OCI-M1 (cell line): ENCODE results near the gene GUK1.
"Not testable (repeated sequence)": the region's sequence is repeated elsewhere in the genome, so short reads cannot be mapped to it uniquely, and the experiment has no call there.

Experiments
- DNase-seq: peaks from one replicate; lab custom pipeline; 2025; lab: John Stamatoyannopoulos, UW

GUK1 gene

DNA sequence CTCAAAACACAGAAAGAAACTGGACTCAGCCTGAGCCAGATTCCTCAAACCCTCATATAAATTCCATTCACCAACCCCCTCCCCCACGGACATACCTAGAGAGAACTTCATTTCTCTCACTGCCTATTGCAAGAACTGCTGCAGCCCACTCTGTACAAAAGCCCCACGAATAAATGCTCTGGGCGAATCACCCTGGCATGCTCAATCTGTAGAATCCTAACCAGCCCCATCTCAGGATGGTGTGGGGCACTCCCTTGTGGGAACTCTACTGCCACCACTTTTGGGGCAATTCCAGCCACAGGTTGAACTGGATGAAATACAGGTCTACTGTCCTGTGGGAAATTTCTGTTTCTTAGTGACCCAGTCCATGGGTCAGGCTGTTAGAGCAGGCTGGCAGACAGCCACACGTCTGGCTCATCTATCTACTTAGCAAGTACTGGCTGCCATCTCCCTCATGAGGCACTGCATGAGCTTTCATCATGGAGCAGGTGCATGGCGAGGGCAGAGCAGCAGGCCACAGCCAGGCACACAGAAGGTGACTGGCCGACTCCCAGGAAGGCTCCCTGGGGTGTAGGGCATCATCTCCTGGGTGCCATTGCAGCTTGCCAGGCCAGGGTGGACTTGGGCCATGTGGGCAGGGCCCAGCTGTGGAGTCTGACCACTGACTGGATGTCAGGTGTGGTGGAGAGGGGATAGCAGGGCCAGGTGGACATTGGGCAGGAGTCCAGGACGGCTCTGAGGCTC is 35.4 kb upstream of the GUK1 start:
- DNase-seq, result no peak

- no peak for DNase-seq
These were observed 34.6 kb upstream of the GUK1 start for GRCh38 chr1:228105270-228105995.

DNA sequence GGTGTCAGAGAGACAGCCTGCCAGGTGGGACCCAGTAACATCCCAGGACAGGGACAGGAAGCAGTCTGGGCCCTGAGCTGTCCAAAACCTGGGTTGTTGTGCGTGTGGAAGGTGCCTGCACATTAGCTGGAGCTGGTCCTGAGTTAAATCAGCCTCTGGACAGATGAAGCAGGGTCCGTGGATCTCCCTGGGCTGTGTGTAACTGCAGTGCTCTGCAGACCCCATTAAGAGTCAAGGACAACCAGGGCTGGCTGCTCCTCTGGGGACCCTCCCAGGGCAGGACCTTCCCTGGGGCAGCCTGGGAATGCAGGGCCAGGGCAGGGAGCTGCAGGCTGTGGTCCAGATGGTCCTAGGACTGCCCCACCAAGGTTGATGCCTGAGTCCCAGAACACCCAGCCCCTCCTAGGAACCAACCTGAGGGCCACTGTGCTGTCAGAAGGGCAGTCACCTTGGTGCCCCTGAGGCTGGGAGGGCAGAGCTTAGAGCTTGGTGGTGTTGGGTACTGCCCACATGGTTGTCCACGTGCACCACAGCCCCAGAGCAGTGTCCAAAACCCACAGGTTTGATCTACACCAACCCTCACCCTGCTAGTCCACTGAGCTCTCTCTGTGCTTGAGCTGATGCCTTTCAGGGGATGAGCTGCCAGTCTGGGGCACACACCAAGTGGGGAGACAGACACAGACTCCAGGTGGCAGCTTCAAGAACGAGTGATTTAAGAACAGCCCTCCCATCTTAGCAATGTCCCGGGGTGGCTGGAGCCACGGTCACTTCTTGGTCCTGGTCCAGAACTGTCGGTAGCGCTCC is 33.9 kb upstream of the GUK1 start:
- no peak for DNase-seq

GRCh38 chr1:228106800-228107054 is 33.4 kb upstream of the GUK1 start:
- DNase-seq, result no peak

DNA sequence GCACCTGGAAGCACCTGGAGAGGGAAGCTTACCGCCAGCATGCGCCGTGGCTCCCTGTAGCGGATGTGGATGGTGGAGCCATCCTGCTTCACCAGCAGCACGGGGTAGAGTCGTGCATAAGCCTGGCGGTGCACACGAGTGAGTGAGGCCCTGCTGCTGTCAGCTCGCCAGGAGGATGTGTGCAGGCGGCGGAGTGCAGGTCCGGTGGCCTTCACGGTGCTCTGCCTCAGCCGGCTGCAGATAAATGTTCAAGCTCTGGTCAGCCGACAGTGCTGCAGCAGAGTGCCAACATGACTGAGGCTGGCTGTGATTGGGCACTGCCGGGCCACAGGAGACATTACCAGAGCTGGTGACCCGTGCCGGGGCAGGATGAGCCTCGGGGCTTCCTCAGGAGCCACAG is 32.4 kb upstream of the GUK1 start:
- no peak for DNase-seq

GRCh38 chr1:228108055-228108690 is 31.9 kb upstream of the GUK1 start:
- DNase-seq, result peak; percentile 79

DNA sequence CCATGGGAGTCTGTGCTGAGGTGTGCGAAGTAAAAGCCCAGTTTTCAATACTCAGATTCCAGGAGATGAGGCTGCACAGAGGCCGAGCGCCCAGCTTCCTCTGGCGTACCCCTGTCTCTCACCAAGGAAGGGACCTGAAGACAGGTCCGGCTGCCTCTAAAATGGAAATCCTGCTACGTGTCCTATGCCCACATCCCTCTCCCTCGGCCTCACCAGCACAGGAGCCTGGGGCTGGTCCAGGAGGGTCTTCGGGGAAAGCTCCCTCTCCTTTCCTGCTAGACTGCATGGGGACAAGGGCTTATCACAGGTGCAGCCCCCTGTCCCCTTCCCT is 31.4 kb upstream of the GUK1 start:
- DNase-seq, result no peak

DNA sequence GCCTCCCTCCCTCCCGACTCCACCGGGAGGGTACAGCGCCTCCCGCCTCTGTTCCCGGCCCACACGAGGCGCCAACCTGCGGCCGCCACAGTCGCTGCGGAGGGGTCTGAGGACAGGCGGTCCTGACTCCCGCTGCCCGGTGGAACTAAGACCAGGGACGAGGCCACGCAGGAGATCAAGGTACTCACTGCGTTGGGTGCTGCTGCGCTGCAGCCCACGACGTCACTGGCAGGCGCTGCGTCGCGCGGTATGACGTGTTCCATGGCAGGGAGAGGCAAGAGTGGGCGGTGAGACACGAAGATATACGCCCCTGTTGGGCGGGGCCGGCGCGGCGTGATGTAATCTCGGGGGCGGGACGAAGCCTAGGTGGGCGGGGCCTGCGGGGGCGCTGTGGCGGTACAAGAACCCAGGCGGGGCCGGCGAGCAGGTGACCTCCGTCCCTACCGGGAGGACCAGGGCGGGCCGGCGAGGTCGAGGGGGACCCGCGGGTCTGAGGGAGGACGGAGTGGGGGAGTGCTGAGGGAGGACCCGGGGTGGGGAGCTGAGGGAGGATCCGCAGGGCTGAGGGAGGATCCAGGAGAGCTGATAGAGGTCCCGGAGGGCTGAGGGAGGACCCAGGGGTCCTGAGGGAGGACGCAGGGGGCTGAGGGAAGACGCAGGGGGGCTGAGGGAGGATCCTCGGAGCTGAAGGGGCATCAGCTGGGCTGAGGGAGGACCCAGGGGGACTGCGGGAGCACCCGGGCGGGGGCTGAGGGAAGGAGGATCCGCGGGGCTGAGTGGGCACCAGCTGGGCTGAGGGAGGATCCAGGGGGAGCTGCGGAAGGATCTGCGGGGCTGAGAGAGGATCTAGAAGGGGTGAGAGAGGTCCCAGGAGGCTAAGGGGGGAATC is 30.8 kb upstream of the GUK1 start, which contains the start of gene MRPL55:
Gene MRPL55 (minus strand): TSS at position 227 of the 889 bp plus-strand sequence. CDS start 1,039 bp downstream, outside the sequence.
- peak; percentile 99 for DNase-seq

- DNase-seq, result no peak
These were observed 30.1 kb upstream of the GUK1 start for GRCh38 chr1:228109962-228110488.

- DNase-seq, result no peak
These were observed 29.5 kb upstream of the GUK1 start for GRCh38 chr1:228110556-228110955.

GRCh38 chr1:228111315-228111714 is 28.8 kb upstream of the GUK1 start:
- DNase-seq, result not testable (repeated sequence)

DNA sequence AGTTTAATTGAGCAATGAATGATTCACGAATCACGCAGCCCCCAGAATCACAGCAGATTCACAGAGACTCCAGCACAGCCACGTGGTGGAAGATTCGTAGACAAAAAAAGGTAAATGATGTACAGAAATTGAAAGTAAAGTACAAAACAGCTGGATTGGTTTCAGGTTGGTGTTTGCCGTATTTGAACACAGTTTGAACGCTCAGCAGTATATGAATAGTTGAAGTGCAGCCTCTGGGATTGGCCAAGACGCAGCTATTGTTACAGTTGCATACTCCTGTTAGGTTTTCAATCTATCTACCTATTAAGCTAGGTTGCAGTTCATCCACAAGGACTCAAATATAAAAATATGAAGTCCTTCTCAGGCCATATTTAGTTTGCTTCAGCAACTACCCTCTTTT is 27.9 kb upstream of the GUK1 start:
- DNase-seq, result no peak

DNA sequence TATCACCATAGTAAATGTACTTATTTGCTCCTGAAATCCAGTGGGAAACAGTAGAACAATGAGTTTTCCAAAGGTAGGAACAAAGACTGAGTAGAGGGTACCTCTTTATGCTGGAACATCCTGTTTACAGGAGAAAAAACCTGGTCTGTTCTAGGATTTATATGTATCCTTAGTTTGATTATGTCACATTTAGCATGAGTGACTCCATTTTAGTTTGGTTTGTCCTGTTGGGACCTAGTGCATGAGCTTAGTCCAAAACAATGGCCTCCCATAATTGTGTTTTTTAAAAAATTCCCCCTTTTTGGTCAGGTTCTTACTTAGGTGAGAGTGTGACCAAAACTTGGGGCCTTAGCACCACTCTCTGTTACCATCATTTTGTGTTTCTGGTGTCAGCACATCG is 27.5 kb upstream of the GUK1 start:
- no peak for DNase-seq

GRCh38 chr1:228114827-228115226 is 25.3 kb upstream of the GUK1 start:
- DNase-seq, result no peak

DNA sequence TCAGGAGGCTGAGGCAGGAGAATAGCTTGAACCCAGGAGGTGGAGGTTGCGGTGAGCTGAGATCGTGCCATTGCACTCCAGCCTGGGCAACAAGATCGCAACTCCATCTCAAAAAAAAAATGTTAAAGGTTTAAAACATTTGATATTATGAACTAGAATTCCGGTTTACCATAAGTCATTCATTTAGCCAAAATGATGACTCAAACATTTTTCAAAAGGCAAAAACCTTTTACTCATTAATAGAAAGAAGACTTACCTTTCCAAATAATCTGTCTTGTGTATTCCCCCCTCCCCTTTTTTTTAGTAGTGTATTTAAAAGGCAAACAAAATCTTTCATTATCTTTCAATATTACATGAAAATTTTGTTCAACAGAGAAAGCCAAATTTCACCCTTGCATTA is 22.7 kb upstream of the GUK1 start:
- no peak for DNase-seq

DNA sequence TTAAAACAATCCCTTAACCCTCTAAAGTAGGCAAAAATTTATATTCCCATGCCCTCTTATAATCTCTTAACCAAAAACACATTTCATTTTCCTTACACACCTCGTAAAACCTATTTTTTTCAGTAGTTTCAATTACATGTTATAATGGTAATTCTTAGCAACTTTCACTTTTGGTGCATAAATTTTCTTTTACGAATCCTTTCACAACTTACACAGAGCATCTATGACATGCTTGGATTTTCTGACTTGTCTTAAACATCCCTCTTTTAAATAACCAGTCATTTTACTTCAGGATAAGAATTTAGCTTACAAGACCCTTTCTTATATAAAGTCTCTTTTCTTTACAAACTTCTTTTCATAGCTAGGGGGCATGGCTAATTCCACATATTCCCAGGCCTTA is 22.0 kb upstream of the GUK1 start:
- DNase-seq, result peak; percentile 57

DNA sequence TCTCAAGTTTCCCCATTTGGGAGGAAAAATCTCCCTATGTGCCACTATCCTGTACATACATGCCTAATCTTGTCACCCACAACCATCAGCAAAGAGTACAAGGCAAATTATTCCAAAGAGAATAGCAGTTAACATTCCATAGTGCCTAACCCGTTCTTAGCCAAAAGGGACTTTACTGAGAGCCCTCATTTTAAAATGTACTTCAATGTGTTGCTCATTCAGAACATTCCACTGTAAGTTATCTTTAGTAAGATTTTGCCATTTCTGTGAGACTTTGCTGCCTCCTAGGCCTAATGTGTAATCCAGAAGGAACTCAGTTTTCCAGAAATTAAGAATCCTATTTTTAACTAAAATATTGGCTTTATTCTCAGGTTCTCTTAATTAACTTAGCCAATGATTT is 19.7 kb upstream of the GUK1 start:
- no peak for DNase-seq

GRCh38 chr1:228120857-228121489 is 19.1 kb upstream of the GUK1 start:
- DNase-seq, result peak; percentile 81

GRCh38 chr1:228122921-228123441 is 17.1 kb upstream of the GUK1 start:
- no peak for DNase-seq

GRCh38 chr1:228123505-228123904 is 16.6 kb upstream of the GUK1 start:
- no peak for DNase-seq

DNA sequence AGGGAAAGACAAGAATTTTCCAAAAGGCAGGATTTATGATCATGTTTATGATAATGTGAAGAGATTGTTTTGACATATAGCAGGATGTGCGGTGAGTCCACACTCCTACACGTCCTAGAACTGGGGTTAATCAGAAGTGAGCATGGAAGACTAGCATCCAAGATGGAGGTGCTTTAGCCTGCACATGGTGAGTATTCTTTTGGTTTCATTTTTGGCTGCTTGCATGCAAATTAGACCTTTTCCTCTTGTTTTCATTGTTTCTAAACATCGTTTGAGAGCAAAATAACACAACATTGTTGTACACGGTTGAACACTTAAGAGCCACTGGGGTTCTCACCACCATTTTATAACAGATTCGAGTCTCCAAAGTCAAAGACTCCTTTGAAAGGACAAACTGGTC is 14.9 kb upstream of the GUK1 start:
- no peak for DNase-seq
